LNCaP clone FGC (cell line): Measurements from ENCODE around the gene TMEM237.

ENCODE experiments used
- DNase-seq: peaks from one replicate; pipeline ENCODE4 v3.0.0-alpha.2; 2011; ENCODE audit warnings: low read depth
- H3K4me3 ChIP-seq: 2 replicates; pipeline ENCODE4 v1.5.1; 2011; ENCODE audit warnings: mild to moderate bottlenecking, low read depth, low read length, control low read depth
- CTCF ChIP-seq: IDR thresholded peaks from 2 replicates; pipeline ENCODE4 v1.5.1; 2012; ENCODE audit warnings: mild to moderate bottlenecking; ENCODE audit not compliant: control insufficient read depth, insufficient read depth; ENCODE audit errors: extremely low read depth

Gene TMEM237

GRCh38 chr2:201607568-201607967, 35.7 kb downstream of the TMEM237 start:
- no peak for DNase-seq
- TF ChIP-seq CTCF, result no peak
- no peak overlapping the region for H3K4me3 ChIP-seq

GRCh38 chr2:201600906-201601305, 42.4 kb downstream of the TMEM237 start:
- DNase-seq, result no peak
- no peak overlapping the region for H3K4me3 ChIP-seq
- TF ChIP-seq CTCF, result no peak

GRCh38 chr2:201597397-201597796, 45.9 kb downstream of the TMEM237 start:
- no peak overlapping the region for H3K4me3 ChIP-seq
- DNase-seq, result no peak
- no peak for TF ChIP-seq CTCF

GRCh38 chr2:201580486-201580885, 62.8 kb downstream of the TMEM237 start:
- TF ChIP-seq CTCF, result no peak
- no peak for DNase-seq
- no peak overlapping the region for H3K4me3 ChIP-seq

- H3K4me3 ChIP-seq, result no peak overlapping the region
- TF ChIP-seq CTCF, result no peak
- no peak for DNase-seq
Measured at GRCh38 chr2:201579536-201579935, 63.8 kb downstream of the TMEM237 start.

- TF ChIP-seq CTCF, result no peak
- no peak for DNase-seq
- no peak overlapping the region for H3K4me3 ChIP-seq
Measured at GRCh38 chr2:201575971-201576370, 67.3 kb downstream of the TMEM237 start.

- no peak for TF ChIP-seq CTCF
- DNase-seq, result no peak
- H3K4me3 ChIP-seq, result no peak overlapping the region
Measured at GRCh38 chr2:201574766-201575165, 68.5 kb downstream of the TMEM237 start.
